Activated CD4-positive, alpha-beta T cell treated with anti-CD3 and anti-CD28 coated beads, Interleukin-2, amount 50 U/mL, for 24 hours (primary cell): Measurements from ENCODE around the gene FLOT1.

Experiments
- DNase-seq, 2 donors: peaks; one replicate each; pipeline ENCODE4 v3.0.0-alpha.2; 2020; ENCODE audit warnings: low read depth in 1 of 2, low spot score in 1 of 2

FLOT1 gene

DNA sequence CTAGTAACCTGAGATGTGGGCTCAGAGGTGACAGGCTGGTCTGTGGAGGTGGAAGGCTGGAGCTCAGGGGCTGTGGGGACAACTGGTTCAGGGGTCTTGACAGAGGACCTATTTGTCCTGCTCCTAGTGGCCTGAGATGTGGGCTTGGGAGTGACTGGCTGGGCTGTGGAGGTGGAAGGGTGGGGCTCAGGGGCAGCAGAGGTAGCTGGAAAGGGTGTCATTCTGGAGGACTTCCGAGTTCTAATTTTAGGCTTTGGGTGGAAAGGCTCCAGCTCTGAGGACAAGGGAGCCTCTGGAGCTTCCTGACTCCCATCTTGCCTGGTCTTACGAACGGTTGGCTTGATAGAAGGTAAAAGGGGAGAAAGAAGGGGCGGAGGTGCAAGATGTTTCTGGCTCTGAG is 36.9 kb downstream of the FLOT1 start:
- DNase-seq: no peak

DNA sequence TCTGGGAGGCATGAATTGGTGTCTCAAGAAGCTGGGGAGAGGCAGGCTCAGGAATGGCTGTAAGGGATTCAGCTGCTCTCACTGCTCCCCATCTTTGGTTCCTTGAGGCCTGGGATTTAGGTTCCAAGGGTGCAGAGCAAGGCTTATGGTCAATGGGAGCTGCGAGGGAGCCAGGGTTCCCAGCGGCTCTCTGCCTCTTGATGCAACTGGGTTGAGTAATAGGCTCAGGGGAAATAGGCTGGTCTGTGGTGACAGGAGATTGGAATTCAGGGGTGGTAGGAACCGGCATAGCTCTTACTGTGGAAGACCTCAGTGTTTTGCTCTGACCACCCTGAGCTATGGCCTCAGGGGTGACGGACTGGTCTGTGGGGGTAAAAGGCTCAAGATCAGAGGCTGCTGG is 38.7 kb downstream of the FLOT1 start:
- no peak for DNase-seq

DNA sequence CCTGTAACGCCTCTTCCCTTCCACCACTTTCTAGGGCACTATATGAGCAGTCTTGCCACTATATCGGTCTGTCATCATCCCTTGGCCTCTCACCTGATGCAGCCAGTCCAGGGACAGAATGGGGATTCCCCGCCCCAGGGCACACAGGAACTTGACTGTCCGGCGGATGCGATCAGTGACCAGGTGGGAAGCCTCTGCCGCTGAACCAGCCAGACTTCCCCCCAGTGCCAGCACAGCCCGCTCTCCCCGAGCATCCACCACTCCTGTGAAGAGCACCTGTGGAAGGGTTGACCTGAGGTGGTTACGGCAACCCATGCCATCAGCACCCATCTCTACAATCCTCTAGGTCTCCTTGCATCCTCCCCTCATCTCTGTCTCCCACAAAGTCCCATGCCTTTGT is 39.5 kb downstream of the FLOT1 start:
- DNase-seq: no peak

DNA sequence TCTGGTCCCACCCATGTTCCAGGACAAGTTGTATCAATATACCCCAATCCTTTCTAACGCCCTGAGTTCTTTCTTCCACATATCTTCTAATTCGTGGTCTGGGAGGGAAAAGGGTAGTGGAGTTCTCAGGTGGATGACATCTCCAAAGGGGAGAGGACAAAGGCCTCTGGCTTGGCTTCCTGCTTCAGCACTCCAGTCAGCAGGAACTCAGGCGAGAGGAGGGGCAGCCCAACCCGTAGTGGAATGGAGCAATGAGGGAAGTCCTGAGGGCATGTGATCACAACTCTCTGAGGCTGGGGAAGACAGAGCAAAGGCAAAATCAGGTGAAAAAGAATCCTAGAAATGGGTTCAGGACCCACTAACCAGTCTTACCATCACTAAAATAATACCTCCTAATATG is 42.1 kb downstream of the FLOT1 start:
- no peak for DNase-seq

DNA sequence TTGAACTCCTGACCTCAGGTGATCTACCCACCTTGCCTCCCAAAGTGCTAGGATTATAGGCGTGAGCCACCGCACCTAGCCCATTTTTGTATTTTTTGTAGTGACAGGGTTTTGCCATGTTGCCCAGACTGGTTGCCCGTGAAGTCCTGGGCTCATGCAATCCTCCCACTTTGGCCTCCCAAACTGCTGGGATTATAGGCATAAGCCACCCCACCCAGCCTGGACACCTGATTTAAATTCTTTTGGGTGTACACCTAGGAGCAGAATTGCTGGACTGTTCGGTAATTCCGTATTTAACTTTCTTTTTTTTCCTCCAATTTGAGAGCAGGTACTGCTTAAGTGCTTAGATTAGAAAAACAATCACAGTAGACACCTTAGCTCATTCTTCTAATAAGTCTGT is 46.1 kb downstream of the FLOT1 start:
- no peak for DNase-seq

DNA sequence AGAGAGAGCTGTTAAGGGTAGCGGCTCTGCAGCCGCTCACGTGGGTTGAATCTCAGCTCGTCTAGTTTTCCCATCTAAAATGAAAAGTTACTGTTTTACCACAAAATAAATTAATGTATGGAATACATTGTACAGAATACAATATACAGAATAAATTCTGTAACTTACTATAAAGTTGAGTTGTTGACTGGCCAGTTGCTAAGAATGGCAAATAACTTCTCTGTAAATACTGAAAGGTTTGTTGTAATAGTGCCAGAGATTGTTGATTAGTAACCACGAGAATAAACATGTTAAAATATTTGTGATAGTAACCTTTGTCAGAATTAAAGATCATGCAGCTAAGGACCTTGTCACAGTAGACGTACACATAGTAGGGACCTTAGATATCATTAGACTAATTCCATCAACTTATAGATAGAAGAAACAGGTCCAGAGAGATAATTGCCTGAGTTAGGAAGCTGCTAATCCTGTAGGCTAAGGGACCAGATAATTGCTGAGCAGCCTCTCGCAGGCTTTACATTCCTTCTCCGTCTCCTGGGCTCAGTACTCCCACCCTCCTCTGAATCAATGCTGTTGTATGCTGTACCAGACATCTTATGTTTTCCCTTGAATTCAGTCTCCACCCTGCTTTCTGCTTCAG is 51.2 kb downstream of the FLOT1 start:
- no peak for DNase-seq

DNA sequence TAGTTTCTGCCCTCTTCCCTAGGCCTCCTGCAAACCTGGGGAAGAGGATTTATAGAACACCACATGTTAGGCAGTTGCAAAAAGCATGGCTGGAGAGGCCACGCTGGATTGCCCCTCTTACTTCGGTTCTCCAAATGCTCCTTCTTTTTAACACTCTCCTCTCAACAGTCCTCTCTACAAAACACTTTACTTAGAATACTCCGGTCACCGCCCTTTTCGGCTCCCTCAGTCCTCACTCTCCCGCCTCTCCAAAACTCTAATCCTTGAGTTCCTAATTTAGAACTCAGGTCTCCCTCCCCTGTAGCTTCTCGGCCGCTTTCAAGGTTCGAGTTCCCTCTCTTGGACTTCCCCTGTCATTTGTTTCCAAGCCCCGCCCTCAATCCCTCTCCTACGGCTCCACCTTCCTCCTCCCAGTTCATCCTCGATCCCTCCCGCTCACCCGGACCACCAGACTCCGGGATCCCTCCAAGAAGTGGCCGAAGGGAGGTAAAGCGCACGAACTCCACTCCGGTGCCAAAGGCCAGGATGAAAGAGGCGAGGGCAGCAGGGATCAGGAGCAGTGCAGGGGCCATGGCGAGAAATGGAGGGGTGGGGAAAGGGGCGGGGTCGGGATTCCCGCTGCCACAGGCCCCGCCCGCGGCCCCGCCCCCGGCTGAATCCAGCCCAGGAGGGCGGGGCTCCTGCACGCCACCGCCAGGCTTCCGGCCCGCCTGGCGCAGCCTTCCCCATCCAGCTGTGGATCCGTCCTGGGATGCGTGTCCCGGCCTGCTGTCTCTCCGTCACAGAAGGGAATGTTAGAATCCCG is 51.9 kb downstream of the FLOT1 start, which contains the start of gene NRM:
NRM (minus strand) TSS at position 582 of the 805 bp plus-strand sequence; CDS start at position 572, 10 bp downstream.
- peak; percentile 58 to 59 for DNase-seq

DNA sequence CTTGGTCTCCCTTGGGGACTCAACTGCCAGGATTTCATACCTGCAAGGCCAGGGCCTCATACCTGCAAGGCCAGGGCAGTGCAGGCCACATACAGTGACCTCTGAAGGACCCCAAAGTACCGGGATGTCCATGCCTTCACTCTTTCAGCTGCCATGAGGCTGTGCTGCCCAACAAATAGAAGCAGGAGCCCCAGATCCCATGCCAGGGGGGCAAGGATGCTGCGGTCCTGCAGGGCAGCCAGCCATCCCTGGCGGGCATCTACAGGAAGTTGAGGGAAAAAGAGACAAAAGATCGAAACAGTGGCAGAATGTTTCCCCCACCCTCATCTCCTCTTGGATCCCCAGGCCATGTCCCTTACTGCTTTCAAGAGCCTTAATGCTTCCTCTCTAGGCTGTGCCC is 52.5 kb downstream of the FLOT1 start:
- no peak for DNase-seq

DNA sequence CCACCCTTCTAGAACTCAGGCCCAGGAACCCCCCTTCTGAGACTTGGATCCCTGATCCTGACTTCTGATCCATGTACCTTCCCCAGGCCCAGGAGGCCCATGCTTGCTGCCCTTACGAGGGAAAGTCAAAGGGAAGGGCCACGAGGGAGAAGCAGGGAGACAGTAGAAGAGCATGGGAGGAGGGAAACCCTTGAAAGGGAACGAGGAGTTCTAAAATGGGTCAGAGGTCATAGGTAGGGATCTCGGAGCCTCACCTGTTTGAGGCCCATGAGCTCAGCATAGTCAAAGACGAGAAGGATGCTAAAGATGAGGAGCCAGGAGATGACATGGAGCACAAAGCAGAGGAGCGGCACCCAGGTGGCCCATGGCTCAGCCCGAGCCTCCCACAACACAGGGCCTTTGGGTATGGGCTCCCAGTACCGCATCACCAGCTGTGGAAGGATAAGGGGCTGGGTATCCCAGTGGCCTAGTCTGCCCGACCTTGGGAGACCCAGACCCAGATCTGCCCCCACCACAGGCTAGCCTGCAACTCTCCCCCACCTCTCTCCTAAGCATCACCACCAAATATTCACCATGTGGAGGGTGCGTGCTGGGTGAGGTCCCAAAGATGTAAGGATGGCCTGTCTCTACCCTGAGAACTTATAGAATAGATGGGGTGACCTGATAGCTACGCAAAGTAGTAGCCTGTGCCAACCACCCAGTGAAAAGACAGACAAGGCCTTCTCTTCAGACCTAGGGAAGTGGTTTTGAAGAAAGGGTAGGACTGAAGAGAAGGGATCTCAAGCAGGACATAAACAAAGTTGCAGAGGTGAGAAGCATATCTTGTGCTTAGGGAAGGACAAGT is 53.2 kb downstream of the FLOT1 start:
- no peak for DNase-seq

DNA sequence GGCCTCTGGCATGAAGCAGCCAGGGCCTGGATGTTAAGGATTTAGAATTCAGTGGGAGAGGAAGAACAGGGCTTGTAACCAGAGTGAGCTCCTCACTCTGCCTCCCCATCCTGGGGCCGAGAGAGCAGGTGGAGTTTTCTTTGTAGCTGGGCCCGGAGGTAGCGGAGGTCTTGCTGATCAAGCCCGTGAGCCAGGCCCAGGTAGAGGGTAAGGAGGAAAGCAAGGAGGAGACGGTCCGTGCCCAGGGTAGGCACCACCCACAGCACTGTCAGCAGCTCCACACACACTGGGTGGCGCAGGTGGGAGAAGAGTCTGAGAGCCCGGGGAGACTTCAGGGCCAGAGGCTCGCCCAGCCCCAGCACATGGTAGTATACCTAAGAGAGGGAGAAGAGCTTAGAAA is 53.9 kb downstream of the FLOT1 start:
- DNase-seq: no peak

DNA sequence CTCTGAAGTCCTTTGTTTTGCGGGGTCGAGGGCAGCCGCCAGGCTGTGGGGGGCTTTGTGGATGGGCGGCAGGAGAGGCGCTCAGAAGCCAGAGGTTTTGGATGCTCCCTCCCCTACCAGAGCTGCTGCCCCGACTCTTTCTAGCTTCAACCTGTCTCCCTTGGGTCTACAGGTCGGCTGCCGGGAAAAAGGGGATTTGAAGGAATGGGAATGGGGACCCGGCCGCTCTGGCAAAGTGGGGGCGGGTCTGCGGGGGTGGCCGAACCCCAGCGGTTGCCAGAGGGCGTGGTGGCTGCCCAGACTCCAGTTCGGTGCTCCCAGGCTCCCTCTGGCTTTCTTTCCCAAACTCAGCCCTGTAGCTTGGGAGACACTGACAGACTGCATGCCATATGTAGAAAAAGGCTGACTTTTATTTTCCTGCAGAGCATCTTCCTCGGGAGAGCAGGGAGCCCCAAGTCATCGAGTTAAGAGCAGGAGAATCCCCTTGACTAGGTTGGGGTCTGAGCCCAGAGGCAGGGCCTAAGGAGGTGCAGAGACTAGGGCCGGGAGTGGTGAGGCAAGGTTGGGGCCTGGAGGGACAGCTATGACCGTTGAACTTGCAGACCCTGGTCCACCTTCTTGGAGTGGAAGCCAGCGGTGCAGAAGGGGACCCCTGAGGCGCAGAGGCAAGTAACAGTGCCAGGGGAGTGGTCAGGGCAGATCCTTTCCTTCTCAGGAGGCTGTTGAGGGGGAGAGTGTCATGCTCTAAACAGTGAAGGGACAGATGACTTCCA is 54.6 kb downstream of the FLOT1 start:
- no peak for DNase-seq

DNA sequence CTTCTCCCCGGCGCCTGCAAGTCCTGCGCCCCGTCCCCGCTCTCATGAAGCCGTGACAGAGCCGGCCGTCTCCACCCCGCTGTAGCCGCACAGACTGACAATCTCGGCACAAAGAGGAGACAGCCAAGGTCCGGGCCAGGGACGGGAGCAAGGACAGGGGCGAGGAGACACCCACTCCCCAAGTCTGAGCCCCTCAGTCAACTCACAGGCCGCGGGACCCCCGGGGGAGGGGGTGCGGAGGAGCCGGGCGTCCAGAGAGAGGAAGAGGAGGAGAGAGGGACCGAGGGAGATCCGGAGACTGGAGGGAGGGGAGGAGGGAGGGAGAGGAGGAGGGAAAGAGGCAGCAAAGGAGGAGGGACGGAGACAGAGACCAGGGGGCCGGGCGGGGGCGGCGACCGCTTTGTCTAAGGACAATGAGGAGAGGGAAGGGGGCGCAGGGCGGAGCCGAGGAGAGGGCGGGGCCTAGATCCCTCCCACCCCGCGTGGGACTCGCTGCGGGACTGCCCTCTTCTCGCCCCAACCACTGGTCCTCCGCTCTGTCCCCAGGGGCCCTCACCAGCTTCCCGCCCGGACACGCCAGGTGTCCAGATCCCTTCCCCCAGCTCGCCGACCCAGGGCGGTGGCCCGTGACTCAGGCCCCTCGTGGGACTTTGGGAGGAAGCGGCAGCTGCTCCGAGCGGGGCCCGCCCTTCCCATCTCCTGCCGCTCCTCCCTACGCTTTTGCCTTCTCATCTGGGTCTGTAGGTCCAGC is 55.4 kb downstream of the FLOT1 start:
- DNase-seq: peak; percentile 62 to 74

DNA sequence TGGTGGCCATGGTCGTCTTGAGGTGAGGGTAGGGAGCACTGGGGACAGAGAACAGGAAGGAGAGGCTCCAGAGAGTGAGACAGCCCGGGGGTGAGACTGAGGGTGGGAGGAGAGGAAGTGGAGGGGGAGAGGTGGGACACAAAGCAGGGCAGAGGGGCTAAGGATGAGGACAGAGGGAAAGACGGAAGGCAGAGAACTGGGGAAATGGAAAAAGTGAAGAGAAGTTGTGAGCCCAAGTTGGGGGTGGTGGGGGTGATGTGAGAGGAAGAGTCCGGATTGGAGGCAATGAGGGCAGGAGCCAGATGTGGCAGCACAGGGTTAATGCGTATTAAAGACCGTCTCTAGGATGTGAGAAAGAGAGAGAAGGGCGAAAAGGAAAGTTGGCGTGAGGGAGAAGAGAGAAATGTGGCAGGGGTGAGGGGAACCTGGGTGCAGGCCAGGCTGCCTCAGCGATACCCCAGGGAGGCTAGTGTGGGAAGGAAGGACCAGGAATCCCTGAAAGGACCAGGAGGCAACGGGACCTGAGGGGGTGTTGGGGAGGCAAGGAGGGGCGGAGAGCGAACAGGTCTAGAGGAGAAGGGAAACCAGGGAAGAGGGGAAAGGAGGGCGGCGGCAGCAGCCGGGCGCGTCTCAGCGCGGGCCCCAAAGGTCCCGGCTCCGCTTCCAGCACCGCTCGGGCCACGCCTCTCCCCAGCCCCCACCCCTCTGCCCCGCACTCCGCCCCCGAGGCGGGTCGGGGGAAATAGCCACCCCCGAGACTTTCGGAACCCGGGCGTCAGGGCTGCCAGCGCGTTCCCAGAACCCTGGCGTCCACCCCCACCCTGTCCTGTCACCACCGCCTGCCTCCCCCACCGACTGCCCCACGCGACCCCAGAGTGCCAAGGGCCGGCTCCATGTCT is 56.2 kb downstream of the FLOT1 start, which contains the start of gene PPP1R18:
PPP1R18 (minus strand) TSS at position 637 of the 899 bp plus-strand sequence; CDS start at position 10, 627 bp downstream.
- DNase-seq: peak; percentile 76 to 83

DNA sequence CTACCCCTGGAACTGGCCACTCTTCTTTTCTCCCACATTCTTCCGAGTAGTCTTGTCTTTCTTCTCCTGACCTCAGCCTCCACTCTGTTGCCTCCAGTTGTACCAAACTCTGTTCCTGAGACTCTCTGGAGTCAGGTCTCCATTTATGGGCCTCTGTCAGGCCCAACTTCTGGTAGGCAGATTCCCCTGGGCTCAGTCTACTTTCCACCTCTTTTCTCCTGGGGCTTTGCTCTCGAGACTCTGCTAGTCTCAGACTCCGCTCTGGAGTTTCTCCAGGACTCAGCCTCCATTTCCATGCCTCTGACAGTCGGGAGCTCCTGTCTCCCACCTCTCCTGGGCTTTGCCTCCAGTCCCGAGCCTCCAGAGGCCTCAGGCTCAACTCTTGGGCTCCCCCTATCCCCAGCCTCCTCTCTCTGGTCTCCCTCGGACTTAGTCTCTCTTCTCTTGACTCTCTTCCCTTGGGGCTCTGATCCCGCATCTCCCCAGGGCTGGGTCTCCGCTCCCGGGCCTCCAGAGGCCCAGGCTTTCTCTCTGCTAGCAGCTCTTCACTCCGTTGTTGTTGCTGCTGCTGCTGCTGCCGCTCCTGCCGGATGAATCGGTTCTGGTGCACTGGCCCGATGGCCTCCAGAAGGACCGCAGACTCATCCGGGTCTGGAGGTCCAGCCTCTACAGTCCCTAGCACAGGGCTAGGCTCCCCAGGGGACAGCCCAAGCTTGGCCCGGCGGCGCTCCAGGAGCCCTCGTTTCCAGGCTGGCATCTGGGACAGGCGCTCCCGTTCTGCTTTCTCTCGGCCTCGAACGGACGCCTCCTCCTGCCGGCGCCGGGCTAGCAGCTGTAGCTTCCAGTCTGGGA is 57.1 kb downstream of the FLOT1 start:
- no peak for DNase-seq

DNA sequence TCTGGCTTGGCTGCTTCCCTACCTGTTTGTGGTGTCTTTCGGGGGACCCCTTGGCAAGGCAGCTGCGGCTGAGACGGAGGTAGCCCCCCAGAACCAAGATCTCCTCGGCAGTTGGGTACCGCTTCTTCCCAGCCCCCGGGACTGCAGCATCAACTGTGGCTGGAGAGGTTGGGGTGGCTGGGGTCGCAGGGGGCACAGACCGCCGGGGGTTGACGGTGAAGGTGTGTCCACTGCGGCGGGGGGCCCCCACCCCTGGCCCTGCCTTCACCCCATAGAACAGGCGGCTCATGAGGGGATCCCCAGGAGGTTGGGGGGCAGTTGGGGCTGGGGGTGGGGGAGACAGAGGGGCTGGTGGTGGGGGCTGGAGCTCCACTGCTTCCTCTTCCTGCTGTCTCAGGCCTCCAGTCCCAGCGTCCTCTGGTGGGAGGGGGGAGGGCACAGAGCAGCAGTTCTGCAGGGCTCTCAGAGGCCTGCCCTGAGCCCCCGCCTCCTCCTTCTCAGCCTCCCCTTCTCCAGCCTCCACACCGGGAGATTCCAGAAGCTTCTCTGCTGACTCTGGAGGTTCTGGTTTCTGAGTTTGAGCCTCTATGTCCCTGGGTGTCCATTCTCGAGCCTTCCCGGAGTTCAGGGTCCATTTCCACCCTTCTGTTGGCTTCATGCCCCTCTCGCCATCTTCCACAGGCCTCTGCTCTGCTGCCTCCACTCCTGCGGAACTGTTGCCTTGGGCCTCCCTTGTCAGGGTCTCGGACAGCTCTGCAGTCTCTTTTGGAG is 57.9 kb downstream of the FLOT1 start:
- peak in 1 of 2 donors; percentile 39 for DNase-seq

DNA sequence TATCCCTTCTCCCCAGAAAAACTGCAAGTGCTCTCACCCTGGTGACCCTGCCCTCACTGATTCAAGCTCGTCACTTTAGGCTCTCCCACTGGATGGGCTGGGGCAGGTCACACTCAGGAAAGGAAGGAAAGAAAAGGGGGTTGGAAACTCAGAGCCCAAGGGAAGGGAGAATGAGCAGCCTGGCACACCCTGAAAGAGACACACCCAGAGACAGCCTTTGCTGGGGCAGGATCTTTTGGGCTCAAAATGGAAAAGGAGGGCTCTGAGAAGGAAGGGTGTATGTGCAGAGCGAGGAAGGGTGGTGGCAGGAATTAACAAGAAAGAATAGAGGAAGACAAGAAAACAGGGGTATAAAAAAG is 58.5 kb downstream of the FLOT1 start:
- DNase-seq: no peak

DNA sequence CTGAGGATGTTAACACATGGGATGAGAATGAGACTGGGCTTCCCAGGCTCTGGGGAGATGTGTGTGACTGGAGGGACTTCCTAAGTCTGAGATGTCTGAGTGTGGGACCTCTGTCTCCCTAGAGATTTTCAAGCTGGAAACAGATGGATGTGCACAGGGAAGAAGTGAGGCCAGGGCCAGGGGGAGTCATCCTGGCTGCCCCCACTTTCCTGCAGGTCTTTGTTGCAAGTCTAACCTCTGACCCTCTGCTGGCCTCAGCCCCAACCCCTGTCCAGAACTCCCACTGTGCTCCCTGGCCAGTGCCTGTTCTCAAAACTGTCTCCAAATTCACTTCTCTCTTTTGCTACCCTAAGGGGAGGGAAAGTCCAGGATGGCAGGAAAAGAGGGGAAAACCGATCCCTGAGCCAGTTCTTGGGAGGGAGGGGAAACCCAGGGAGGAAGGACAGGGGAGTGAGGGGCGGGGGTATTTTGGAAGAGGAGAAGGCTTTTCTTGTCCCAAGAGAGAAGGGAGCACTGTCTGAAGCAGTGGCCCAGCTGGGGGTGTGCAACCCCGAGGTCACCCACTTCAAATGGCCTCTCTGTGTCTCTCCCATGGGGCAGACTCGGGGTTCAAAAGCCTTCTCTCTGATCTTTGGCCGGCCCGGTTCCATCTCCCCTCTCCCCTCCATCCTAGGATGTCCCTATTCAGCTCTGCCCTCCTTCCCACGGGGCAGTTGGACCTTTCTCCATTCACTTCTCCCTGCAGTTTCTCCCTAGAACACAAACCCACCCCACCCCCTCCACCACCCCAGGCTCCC is 59.1 kb downstream of the FLOT1 start:
- DNase-seq: no peak
